ENCODE data around the gene CACNA2D2.

- TF ChIP-seq, protein P1, sequence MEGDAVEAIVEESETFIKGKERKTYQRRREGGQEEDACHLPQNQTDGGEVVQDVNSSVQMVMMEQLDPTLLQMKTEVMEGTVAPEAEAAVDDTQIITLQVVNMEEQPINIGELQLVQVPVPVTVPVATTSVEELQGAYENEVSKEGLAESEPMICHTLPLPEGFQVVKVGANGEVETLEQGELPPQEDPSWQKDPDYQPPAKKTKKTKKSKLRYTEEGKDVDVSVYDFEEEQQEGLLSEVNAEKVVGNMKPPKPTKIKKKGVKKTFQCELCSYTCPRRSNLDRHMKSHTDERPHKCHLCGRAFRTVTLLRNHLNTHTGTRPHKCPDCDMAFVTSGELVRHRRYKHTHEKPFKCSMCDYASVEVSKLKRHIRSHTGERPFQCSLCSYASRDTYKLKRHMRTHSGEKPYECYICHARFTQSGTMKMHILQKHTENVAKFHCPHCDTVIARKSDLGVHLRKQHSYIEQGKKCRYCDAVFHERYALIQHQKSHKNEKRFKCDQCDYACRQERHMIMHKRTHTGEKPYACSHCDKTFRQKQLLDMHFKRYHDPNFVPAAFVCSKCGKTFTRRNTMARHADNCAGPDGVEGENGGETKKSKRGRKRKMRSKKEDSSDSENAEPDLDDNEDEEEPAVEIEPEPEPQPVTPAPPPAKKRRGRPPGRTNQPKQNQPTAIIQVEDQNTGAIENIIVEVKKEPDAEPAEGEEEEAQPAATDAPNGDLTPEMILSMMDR (IDR thresholded peaks at IDR 0.05): no peak
- TF ChIP-seq POLR2A (IDR thresholded peaks at IDR 0.05): no peak
Observed at GRCh38 chr3:50341537-50341936, 161.9 kb downstream of the CACNA2D2 start.
